GM18502 (cell line): ENCODE measurements around the gene RAB5IF.
"Not testable (repeated sequence)": the region's sequence is repeated elsewhere in the genome, so short reads cannot be mapped to it uniquely, and the experiment has no call there.

Experiments
- ATAC-seq: cut with Tn5 transposase; IDR thresholded peaks from one replicate; pipeline ENCODE4 v1.9.1; 2021; ENCODE audit warnings: mild to moderate bottlenecking; ENCODE audit not compliant: unreplicated experiment, poor library complexity

The RAB5IF gene, protein sequence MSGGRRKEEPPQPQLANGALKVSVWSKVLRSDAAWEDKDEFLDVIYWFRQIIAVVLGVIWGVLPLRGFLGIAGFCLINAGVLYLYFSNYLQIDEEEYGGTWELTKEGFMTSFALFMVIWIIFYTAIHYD

DNA sequence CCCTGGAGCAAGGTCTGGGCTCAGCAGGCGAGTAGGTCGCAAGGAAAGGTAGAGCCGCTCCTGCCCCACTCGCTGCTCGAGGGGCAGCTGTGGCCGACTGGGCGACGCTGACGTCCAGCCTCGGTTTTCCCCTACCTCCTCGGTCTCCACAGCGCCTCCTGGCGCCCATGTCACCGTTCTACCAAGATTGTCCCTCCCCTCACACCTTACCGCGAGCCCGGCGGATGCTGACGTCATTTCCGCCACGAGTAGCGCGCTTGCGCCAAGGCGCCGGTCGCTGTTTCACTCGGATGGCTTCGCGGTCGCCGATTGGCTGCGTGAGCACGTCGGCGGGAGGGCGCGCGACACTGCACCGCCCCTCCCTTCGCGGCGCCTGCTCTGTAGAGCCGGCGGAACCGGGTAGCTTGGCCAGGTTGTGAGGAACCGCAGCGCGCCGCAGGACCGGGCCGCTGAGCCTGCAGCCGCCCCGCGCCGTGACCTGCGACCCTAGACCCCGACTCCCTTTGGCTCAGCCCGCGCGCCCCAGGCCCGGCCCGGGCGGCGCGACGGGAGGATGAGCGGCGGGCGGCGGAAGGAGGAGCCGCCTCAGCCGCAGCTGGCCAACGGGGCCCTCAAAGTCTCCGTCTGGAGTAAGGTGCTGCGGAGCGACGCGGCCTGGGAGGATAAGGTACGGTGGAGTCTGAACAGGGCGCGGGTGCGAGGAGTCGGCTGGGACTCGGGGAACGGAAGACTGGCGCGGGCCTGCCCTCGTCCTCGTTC, at the start of gene RAB5IF:
Gene RAB5IF (plus strand): TSS at position 381 of the 759 bp plus-strand sequence. CDS start 173 bp downstream, at position 554.
- peak; percentile 86 for ATAC-seq

GRCh38 chr20:36562724-36563123, 42.9 kb upstream of the RAB5IF start:
- ATAC-seq = no peak

- no peak for ATAC-seq
Measured at GRCh38 chr20:36563374-36563773, 42.2 kb upstream of the RAB5IF start.

DNA sequence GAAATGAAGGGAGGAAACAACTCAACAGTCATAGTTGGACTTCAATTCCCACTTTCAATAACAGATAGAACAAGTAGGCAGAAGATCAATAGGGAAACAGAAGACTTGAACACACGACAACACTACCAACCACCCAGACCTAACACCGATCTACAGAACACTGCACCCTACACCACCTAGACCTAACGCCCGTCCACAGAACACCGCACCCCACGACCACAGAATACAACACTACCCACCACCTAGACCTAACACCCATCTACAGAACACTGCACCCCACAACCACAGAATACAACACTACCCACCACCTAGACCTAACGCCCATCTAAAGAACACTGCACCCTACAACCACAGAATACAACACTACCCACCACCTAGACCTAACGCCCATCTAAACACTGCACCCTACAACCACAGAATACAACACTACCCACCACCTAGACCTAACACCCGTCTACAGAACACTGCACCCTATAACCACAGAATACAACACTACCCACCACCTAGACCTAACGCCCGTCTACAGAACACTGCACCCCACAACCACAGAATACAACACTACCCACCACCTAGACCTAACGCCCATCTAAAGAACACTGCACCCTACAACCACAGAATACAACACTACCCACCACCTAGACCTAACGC, 41.4 kb upstream of the RAB5IF start:
- not testable (repeated sequence) for ATAC-seq

- ATAC-seq = not testable (repeated sequence)
Measured at GRCh38 chr20:36564726-36565121, 40.9 kb upstream of the RAB5IF start.

DNA sequence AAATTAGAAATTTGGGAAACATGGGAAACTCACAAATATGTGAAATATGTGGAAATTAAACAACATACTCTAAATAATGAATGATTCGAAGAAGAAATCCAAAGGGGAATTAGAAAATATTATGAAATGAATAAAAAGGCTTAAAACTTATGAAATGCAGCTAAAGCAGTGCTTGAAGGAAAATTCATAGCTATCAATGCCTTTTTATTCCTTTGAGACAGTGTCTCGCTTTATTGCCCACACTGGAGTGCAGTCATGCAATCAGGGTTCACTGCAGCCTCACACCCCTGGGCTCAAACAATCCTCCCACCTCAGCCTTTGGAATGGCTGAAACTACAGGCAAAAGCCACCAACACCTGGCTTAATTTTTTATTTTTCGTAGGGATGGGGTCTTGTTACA, 40.1 kb upstream of the RAB5IF start:
- ATAC-seq = no peak

DNA sequence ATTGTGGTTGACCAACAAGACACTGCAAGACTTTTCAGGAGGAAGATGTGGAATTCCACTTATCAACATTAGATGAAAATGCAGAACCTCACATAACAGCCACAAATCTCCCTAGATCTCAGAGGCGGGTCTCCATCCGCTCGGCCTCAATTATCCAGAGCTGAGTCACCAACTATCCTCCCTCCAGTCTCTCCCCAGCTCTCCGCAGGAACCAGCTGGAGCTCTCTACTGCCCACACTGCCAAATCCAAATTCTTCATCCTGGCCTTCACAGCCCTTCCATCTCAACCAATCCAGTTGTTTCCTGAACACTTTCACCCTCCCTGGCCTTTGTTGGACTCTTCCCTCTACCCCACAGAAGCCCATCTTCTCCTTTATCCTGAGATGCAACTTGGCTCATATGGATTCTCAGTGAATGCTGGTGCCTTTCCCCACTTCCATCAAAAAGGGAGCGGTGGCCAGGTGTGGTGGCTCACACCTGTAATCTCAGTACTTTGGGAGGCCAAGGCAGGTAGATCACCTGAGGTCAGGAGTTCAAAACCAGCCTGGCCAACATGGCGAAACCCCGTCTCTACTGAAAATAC, 35.6 kb upstream of the RAB5IF start:
- ATAC-seq = no peak

DNA sequence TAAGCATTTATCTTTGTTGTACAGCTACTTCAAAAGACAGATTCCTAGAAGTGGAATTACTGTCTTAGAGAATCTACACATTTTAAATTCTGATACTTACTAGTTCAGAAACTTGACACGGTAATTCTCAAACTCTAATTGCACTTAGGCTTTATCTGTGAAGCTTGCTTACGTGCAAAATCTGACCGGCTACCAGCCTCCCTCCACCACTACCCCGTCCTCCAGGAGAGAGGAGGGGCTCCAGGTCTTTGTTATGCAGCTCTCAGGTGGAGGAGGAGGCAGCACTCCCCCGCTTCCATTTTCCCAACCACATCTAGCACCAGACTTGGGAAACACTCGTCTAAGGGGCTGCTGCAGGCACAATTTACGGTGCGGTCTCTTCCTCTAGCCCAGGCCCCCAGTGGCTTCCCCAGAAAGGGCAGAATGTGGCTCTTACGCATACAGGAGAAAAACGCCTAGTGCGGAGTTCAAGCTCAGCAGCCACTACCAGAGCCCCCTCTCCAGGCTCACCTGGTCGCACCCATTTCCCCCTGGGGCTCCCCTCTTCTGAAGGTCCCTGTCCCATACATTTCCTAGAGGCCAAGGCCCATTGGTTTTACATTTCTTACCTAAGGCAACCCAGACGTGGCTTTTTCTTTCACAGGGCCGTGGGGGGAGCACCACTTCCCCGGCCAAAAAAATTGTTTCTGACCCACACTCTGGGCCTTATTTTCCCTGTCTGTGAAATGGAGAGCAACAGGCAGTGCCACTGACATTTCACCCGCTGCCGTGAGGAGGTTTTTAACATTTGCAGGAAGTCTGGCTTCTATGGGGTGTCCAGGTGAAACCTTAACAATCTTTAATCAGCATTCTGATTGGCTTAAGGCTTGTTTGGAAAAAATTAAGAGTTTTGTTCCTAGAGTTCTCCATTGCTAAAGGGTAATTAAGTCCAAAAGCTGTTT, 33.7 kb upstream of the RAB5IF start:
- ATAC-seq = no peak

DNA sequence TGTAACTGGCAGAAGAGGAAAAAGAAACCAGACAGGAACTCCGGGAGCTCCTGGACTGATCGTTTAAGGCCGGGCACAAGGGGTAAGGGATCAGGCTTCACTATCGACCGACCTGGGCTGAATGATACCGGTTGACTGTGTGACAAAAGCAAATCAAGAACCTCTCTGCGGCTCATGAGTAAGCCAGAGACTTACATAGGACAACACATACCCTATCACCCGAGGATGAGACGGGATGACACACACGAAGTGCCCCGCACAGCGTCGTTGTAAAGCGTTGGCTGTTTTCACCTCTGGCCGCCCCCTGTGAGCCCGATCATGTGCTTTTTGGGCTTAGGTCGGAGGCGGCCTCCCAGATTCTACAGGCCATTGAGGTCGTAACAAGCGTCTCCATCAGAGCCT, 32.9 kb upstream of the RAB5IF start:
- ATAC-seq = peak; percentile 21

- ATAC-seq = peak; percentile 67
Measured at GRCh38 chr20:36573103-36573797, 32.3 kb upstream of the RAB5IF start, which contains the start of gene TGIF2. Gene TGIF2, plus strand, starts transcription at chr20:36573597. Its CDS starts 5,178 bp downstream, at chr20:36578775.

DNA sequence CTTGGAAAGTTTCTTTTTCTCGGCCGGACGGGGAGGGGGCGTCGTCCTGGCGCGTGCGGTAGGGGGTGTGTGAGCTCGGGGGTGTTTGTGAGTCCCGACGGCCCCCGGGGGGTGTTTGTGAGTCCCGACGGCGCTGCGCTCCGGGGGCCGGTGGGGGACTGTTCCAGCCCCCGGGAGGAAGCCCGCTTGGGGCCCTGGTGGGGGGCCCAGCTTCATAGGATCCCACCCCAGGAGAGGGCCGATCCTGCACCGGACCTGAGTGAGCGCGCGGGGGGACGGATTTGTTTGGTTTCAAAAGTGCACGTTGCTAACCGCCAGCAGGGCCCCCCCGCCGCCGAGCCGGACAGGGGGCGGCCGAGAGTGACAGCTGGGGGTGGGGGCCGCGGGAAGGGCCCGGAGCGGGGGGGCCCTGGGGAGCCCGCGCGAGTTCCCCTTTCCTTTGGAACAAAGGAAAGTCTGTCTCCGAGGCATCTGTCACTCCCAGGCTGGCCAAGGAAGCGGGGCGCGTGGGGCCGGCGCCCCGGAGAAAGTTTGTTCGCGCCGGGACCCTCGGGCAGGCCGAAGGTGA, 31.7 kb upstream of the RAB5IF start:
- ATAC-seq = no peak

DNA sequence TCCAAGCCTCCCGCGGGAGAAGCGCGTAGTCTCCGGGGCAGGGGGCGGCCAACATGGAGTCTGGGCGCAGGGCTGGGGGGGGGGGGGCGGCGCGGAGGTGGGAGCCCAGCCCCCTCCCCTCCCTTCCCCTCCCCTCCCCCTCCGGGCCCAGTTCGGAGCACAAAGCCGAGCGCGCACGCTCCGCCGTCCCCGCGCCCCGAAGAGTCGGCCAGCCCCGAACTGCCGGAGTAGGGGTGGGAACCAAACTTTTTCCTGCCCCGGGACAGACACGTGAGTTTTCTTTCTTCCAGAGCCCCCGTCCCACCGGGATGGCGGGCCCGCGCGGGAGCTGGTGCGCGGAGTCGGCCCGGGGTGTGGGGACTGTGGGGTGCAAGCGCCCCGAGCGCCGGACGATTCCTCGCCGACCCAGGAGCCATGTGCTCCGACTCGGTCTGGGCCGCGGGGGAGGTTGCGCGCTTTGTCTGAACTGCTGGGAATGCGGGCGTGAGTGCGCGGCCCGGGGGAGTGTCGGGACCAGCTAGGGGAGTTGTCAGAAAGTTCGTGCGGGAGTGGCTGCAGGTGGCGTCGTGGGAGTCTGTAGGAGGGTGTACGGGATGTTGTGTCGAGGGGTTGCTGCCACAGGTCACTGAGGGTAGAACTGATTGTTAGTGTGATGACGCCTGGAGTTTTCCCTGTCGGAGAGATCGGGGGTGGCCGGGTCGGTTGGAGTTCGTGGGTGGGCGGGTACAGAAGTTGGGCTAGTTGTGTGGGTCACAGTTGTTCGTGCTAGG, 31.0 kb upstream of the RAB5IF start:
- ATAC-seq = no peak

- ATAC-seq = no peak
Measured at GRCh38 chr20:36576081-36576445, 29.5 kb upstream of the RAB5IF start.

DNA sequence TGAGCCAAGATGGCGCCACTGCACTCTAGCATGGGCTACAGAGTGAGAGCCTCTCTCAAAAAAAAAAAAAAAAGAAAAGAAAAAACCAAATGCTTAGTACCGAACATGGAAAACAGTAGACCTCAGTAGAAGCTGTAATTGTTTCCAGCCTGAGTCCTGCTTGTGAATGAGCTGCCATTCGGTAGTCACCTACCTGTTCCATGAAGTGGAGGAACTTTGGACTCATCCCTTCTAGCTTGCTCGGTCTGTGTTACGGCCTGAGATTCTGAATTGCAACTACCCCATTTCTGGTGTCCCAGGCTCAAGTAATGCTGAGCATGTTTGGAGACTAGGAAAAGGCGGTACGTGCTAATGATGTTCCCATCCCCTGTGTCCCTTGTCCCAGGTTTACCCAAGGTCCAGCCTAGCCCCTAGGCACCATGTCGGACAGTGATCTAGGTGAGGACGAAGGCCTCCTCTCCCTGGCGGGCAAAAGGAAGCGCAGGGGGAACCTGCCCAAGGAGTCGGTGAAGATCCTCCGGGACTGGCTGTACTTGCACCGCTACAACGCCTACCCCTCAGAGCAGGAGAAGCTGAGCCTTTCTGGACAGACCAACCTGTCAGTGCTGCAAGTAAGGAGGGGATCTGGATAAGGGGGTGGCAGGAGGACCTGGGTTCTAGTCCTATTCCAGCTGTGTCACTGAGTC, 27.1 kb upstream of the RAB5IF start:
- no peak for ATAC-seq

- ATAC-seq = no peak
Measured at GRCh38 chr20:36579996-36580545, 25.5 kb upstream of the RAB5IF start.

DNA sequence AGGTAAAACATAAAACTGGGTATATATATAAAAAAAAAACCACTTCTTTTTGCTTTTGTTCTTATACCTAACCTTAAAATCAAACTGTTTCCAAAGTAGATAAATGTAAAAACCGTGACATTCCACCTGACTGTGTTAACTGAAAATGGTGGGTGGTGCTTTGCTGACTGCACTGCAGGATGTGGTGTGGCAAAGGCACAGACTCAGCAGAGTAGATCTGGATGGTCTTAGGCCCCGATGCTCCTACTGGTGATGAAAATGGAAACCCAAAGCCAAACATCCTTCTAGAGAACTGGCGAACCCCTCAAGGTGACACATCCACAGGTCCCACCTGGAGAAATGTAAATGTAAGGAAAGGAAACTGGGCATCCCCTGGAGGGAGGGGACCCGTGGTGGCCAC, 23.3 kb upstream of the RAB5IF start:
- no peak for ATAC-seq

- no peak for ATAC-seq
Measured at GRCh38 chr20:36582821-36583220, 22.8 kb upstream of the RAB5IF start.
